ENCODE measurements around the gene C1orf35.

GRCh38 chr1:228085287-228085951, 17.7 kb downstream of the C1orf35 start:
- TF ChIP-seq POLR2AphosphoS5 (IDR thresholded peaks at IDR 0.05; ENCODE audit: borderline replicate concordance, low read depth, low read length) = no peak
- TF ChIP-seq EZH2 (IDR thresholded peaks at IDR 0.05) = no peak

Measured in SK-N-MC (cell line).